ENCODE results near the gene ZFP57. TPM values are rescaled to one million over a fixed set of nuclear protein-coding genes. Genes with fewer than 3 reads are reported as not detected.

The ZFP57 gene
- total and polyA plus RNA-seq, 4 donors = 0.49 to 7.1 TPM; not detected in 2

DNA sequence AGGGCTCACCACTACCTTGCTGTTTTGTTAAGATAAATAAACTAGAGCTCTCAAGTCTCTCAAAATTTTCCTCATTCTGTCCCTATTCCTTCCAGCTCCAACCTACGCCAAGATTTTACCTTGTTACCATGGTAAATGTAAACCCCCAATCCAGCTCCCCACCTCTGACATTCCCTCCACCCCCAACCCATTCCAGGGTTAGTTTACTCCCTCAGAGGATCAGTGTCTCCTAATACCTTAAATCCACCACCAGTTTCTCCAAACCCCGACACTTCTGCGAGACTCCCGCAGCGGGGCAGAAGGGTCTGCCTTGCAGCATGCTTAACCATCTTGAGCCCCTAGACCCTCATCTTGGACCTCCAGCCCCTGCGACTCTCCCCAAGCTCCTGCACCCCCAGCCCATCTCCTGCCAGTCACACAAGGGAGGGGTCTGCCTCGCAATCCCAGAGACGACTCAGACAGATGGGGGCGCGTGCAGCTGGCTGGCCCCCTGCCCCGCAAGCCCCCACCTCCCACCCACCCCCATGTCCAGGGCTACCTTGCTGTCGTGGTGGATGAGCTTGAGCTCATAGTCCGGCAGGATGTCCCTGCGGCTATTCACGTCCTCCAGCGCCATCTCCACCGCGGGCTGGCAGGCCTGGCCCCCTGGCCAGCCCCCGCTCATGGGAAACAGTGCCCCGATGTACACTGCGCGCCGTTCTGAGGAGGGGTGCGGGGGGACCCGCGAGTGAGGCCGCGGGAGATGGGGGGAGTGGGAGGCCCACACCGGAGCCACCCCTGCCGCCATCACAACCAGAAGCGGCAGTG, 53.8 kb downstream of the ZFP57 start:
- Histone ChIP-seq H3K27ac (ENCODE audit: low read depth in 1 of 2, low read length in 2 of 2) (no peak overlapping the region), H3K4me1 (ENCODE audit: control insufficient read depth in 1 of 2, insufficient read depth in 2 of 2, low read length in 2 of 2) (no peaks in the 10 kb centered on the region), H3K4me3 (ENCODE audit: low read length in 2 of 2) (peak overlapping the region; percentile 54 to 71), H3K9me3 (ENCODE audit: control insufficient read depth, low read length) (no peaks in the 10 kb centered on the region), H3K27me3 (ENCODE audit: control insufficient read depth in 1 of 2, insufficient read depth in 2 of 2, low read length in 1 of 2) (no peaks in the 10 kb centered on the region), H3K36me3 (ENCODE audit: control insufficient read depth in 1 of 2, insufficient read depth in 2 of 2, low read length in 1 of 2) (peaks cover 0 to 5% of the 10 kb centered on the region in 2 donors)
- WGBS, 2 donors = 15 to 16% methylated on average over 31 of the region's 31 CpGs
- intact Hi-C loops (cut with DNase I) = no loop called here
- DNase-seq (no peak), ATAC-seq (ENCODE audit: low FRiP score) (peak; percentile 9)

- Histone ChIP-seq H3K27ac (ENCODE audit: low read depth in 1 of 2, low read length in 2 of 2) (no peak overlapping the region), H3K4me3 (ENCODE audit: low read length in 2 of 2) (no peak overlapping the region), H3K27me3 (ENCODE audit: control insufficient read depth in 1 of 2, insufficient read depth in 2 of 2, low read length in 1 of 2) (no peaks in the 10 kb centered on the region), H3K4me1 (ENCODE audit: control insufficient read depth in 1 of 2, insufficient read depth in 2 of 2, low read length in 2 of 2) (no peaks in the 10 kb centered on the region), H3K9me3 (ENCODE audit: control insufficient read depth, low read length) (no peaks in the 10 kb centered on the region), H3K36me3 (ENCODE audit: control insufficient read depth in 1 of 2, insufficient read depth in 2 of 2, low read length in 1 of 2) (peaks cover 2 to 6% of the 10 kb centered on the region in 2 donors)
- 67 to 70% methylated on average over 7 of the region's 7 CpGs for WGBS, 2 donors
- DNase-seq = no peak
- intact Hi-C loops (cut with DNase I) = no loop called here
- ATAC-seq (ENCODE audit: low FRiP score) = no peak
Measured at GRCh38 chr6:29625337-29625930, 55.5 kb downstream of the ZFP57 start.

DNA sequence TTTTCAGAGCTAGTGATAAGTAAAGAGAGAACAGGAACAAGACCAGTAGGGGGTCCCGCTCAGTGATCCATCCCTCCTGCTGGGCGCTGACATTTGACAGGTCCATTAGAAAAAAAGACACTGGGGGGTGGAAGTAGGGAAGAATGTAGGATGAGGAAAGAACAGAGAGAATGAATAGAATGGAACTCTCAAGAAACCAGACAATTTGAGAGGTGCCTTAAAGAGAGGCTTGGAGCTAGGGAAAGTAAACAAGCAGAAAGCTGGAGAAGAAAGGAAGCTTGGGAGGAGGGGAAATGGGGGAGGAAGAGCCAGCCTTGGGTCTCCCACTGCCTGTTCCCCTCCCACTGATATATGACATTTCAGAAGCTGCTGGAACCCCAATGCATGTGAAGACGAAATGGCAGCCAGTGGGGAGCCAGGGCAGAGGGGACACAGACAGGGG, 56.4 kb downstream of the ZFP57 start:
- no peak for ATAC-seq (ENCODE audit: low FRiP score)
- 85 to 95% methylated on average over 3 of the region's 3 CpGs for WGBS, 2 donors
- intact Hi-C loops (cut with DNase I) = no loop called here

More for the DNA sequence above, 56.4 kb downstream of the ZFP57 start:
- no peaks in the 10 kb centered on the region for H3K4me1 ChIP-seq (ENCODE audit: control insufficient read depth in 1 of 2, insufficient read depth in 2 of 2, low read length in 2 of 2)
- no peak for DNase-seq
- no peaks in the 10 kb centered on the region for H3K27me3 ChIP-seq (ENCODE audit: control insufficient read depth in 1 of 2, insufficient read depth in 2 of 2, low read length in 1 of 2)
- H3K36me3 ChIP-seq (ENCODE audit: control insufficient read depth in 1 of 2, insufficient read depth in 2 of 2, low read length in 1 of 2) = peaks cover 2 to 7% of the 10 kb centered on the region in 2 donors
- H3K27ac ChIP-seq (ENCODE audit: low read depth in 1 of 2, low read length in 2 of 2) = no peak overlapping the region
- H3K4me3 ChIP-seq (ENCODE audit: low read length in 2 of 2) = no peak overlapping the region
- no peaks in the 10 kb centered on the region for H3K9me3 ChIP-seq (ENCODE audit: control insufficient read depth, low read length)

Other genes starting within 250 kb of the ZFP57 start
- not detected for gene OR10C1, start 241.8 kb downstream of the ZFP57 start, total RNA-seq
- gene OR10C1, start 241.8 kb downstream of the ZFP57 start, polyA plus RNA-seq = not detected
- gene OR11A1, start 224.1 kb downstream of the ZFP57 start, total RNA-seq = not detected
- gene OR11A1, start 224.1 kb downstream of the ZFP57 start, polyA plus RNA-seq = not detected
- not detected for gene OR2H1, start 224.0 kb downstream of the ZFP57 start, total RNA-seq
- gene OR2H1, start 224.0 kb downstream of the ZFP57 start, polyA plus RNA-seq = not detected
- gene MAS1L, start 193.2 kb downstream of the ZFP57 start, total RNA-seq = under 1 TPM in 1 of 2 donors, not detected in 1; 0.60 TPM
- not detected for gene MAS1L, start 193.2 kb downstream of the ZFP57 start, polyA plus RNA-seq
- 1 to 10 TPM in 1 of 2 donors, under 1 TPM in 1; 0.32 to 4.4 TPM for gene UBD, start 121.4 kb downstream of the ZFP57 start, total RNA-seq
- gene UBD, start 121.4 kb downstream of the ZFP57 start, polyA plus RNA-seq = 1 to 10 TPM in 1 of 2 donors, under 1 TPM in 1; 0.51 to 3.9 TPM
- not detected for gene OR2H2, start 96.0 kb downstream of the ZFP57 start, total RNA-seq
- not detected for gene OR2H2, start 96.0 kb downstream of the ZFP57 start, polyA plus RNA-seq
- gene GABBR1, start 48.0 kb downstream of the ZFP57 start, total RNA-seq = 100 to 1,000 TPM in 1 of 2 donors, 10 to 100 TPM in 1; 91.6 to 126 TPM
- gene GABBR1, start 48.0 kb downstream of the ZFP57 start, polyA plus RNA-seq = 100 to 1,000 TPM in 1 of 2 donors, 10 to 100 TPM in 1; 13.6 to 103 TPM
- not detected for gene MOG, start 24.1 kb downstream of the ZFP57 start, total RNA-seq
- gene MOG, start 24.1 kb downstream of the ZFP57 start, polyA plus RNA-seq = 1 to 10 TPM in 1 of 2 donors, not detected in 1; 1.5 TPM
- gene HLA-F, start 42.3 kb upstream of the ZFP57 start, total RNA-seq = 100 to 1,000 TPM in 1 of 2 donors, 10 to 100 TPM in 1; 90.5 to 124 TPM
- 100 to 1,000 TPM in 1 of 2 donors, 10 to 100 TPM in 1; 34.2 to 153 TPM for gene HLA-F, start 42.3 kb upstream of the ZFP57 start, polyA plus RNA-seq
- 1 to 10 TPM in 1 of 2 donors, under 1 TPM in 1; 0.29 to 1.3 TPM for gene HLA-G, start 146.7 kb upstream of the ZFP57 start, total RNA-seq
- under 1 TPM in 1 of 2 donors, not detected in 1; 0.88 TPM for gene HLA-G, start 146.7 kb upstream of the ZFP57 start, polyA plus RNA-seq

All from aorta (tissue), 5 donors.